ENCODE results near the gene DEFB129. TPM values are rescaled to one million over a fixed set of nuclear protein-coding genes. Genes with fewer than 3 reads are reported as not detected.

Gene DEFB129
- total and polyA plus RNA-seq, 12 donors: not detected

- H3K36me3 ChIP-seq (replicated peaks in 1 of 2): no peaks in the 10 kb centered on the region
- WGBS, 4 donors: 55 to 60% (median 59%) methylated on average over 7 of the region's 7 CpGs
- TF ChIP-seq CTCF (IDR thresholded peaks at IDR 0.05): no peak
- TF ChIP-seq POLR2A (IDR thresholded peaks at IDR 0.05): no peak
- H3K27me3 ChIP-seq: no peaks in the 10 kb centered on the region
- H3K4me3 ChIP-seq: no peak overlapping the region
- no peaks in the 10 kb centered on the region for H3K9me3 ChIP-seq (replicated peaks in 1 of 3)
- DNase-seq: no peak
- H3K4me1 ChIP-seq (replicated peaks in 1 of 2): no peaks in the 10 kb centered on the region
- intact Hi-C loops (cut with DNase I): loop anchor here in 1 of 2 donors (5.0 kb wide), 1 partner anchor 56 kb away; no protein-coding TSS in a partner anchor
- no peak overlapping the region for H3K27ac ChIP-seq
Measured at GRCh38 chr20:210809-211502, 16.1 kb upstream of the DEFB129 start.

GRCh38 chr20:214383-214782 is 12.7 kb upstream of the DEFB129 start:
- H3K9me3 ChIP-seq (replicated peaks in 1 of 3): no peaks in the 10 kb centered on the region
- no peaks in the 10 kb centered on the region for H3K36me3 ChIP-seq (replicated peaks in 1 of 2)
- H3K4me1 ChIP-seq (replicated peaks in 1 of 2): no peaks in the 10 kb centered on the region
- H3K4me3 ChIP-seq: no peak overlapping the region
- WGBS, 4 donors: 62 to 75% (median 72%) methylated on average over 2 of the region's 2 CpGs
- H3K27me3 ChIP-seq: peaks cover 3% of the 10 kb centered on the region
- TF ChIP-seq POLR2A (IDR thresholded peaks at IDR 0.05): no peak
- TF ChIP-seq CTCF (IDR thresholded peaks at IDR 0.05): no peak
- H3K27ac ChIP-seq: no peak overlapping the region
- no peak for DNase-seq
- intact Hi-C loops (cut with DNase I): loop anchor here in 1 of 2 donors (5.0 kb wide), 1 partner anchor 53 kb away; no protein-coding TSS in a partner anchor

DNA sequence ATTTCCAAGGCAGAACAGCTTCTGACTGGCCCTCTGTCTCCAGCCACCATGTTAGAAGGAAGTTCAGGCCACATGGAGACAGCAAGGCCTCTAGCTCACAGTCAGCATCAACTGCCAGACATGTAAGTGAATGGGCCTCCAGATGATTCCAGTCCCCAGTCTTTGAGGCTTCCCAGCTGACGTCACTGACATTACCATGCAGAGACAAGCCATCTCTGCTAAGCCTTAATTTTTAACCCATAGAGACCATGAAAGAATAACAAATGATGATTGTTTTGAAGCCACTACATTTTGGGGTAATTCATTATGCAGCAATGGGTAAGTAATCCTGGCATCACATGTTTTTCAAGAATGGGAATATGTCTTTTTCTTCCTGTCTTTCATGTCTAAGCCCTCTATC is 11.3 kb upstream of the DEFB129 start:
- H3K4me1 ChIP-seq (replicated peaks in 1 of 2): no peaks in the 10 kb centered on the region
- DNase-seq: no peak
- no peak for TF ChIP-seq CTCF (IDR thresholded peaks at IDR 0.05)
- TF ChIP-seq POLR2A (IDR thresholded peaks at IDR 0.05): no peak
- no peak overlapping the region for H3K27ac ChIP-seq
- no peaks in the 10 kb centered on the region for H3K9me3 ChIP-seq (replicated peaks in 1 of 3)
- H3K27me3 ChIP-seq: peaks cover 3% of the 10 kb centered on the region
- H3K4me3 ChIP-seq: no peak overlapping the region
- intact Hi-C loops (cut with DNase I): no loop called here
- WGBS, 4 donors: 60 to 86% (median 70%) methylated on average over 1 of the region's 1 CpG
- no peaks in the 10 kb centered on the region for H3K36me3 ChIP-seq (replicated peaks in 1 of 2)

DNA sequence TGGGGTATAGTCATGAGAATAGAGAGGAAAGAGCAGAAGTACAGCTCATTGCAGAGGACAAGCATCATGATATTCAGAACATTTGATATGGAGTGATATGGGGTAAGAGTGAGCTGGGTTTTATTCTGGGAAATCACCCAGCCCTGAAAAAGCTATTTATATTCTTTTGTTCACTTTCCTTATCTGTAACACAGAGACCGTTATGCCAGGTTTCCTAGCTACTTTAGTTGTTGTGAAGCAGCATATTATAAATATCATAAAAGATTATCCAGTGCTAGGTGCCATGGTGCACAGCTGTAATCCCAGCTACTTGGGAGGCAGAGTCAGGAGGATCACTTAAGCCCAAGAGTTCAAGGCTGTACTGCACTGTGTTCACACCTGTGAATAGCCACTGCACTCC is 9.8 kb upstream of the DEFB129 start:
- H3K4me1 ChIP-seq (replicated peaks in 1 of 2): no peaks in the 10 kb centered on the region
- H3K4me3 ChIP-seq: no peak overlapping the region
- 63 to 69% (median 65%) methylated on average over 1 of the region's 1 CpG for WGBS, 4 donors
- intact Hi-C loops (cut with DNase I): no loop called here
- no peaks in the 10 kb centered on the region for H3K9me3 ChIP-seq (replicated peaks in 1 of 3)
- H3K27me3 ChIP-seq: peaks cover 3% of the 10 kb centered on the region
- no peak for DNase-seq
- TF ChIP-seq CTCF (IDR thresholded peaks at IDR 0.05) (no peak), POLR2A (IDR thresholded peaks at IDR 0.05) (no peak)
- H3K36me3 ChIP-seq (replicated peaks in 1 of 2): no peaks in the 10 kb centered on the region
- no peak overlapping the region for H3K27ac ChIP-seq

All from adrenal gland (tissue), 12 donors.